Neuronal stem cell (in vitro differentiated cells): ENCODE data around the gene NOS1AP.

Source experiments
- DNase-seq: peaks from one replicate; pipeline ENCODE4 v3.0.0-alpha.2; 2013; ENCODE audit warnings: low spot score
- H2AFZ ChIP-seq: one replicate; pipeline ENCODE4 v1.6.1; 2013; ENCODE audit warnings: mild to moderate bottlenecking, low read length, inconsistent platforms
- H2AK5ac ChIP-seq: 2 replicates; pipeline ENCODE4 v1.6.1; 2013; ENCODE audit warnings: low read depth, mild to moderate bottlenecking, inconsistent platforms, low read length, moderate library complexity, mixed read lengths
- H2BK120ac ChIP-seq: 2 replicates; pipeline ENCODE4 v1.6.1; 2013; ENCODE audit warnings: low read depth, mild to moderate bottlenecking, inconsistent platforms, low read length, moderate library complexity, mixed read lengths
- H2BK12ac ChIP-seq: one replicate; pipeline ENCODE4 v1.6.1; 2013; ENCODE audit warnings: low read length, inconsistent platforms
- H2BK15ac ChIP-seq: 2 replicates; pipeline ENCODE4 v1.6.1; 2013; ENCODE audit warnings: mild to moderate bottlenecking, low read length, inconsistent platforms, mixed read lengths
- H2BK5ac ChIP-seq: one replicate; pipeline ENCODE4 v1.6.1; 2013; ENCODE audit warnings: inconsistent platforms, mild to moderate bottlenecking, low read length, moderate library complexity
- H3K14ac ChIP-seq: one replicate; pipeline ENCODE4 v1.6.1; 2013; ENCODE audit warnings: low read length, inconsistent platforms
- H3K18ac ChIP-seq: 2 replicates; pipeline ENCODE4 v1.6.1; 2013; ENCODE audit warnings: low read length, inconsistent platforms
- H3K23ac ChIP-seq: 2 replicates; pipeline ENCODE4 v1.6.1; 2013; ENCODE audit warnings: low read depth, mild to moderate bottlenecking, mixed read lengths, low read length, inconsistent platforms; ENCODE audit not compliant: poor library complexity
- H3K27ac ChIP-seq: replicated peaks from 3 replicates; pipeline ENCODE4 v1.5.1; 2013; ENCODE audit warnings: low read length, inconsistent platforms
- H3K27me3 ChIP-seq, 3 experiments: 2 replicates each; pipeline ENCODE4 v1.6.1; 2013; ENCODE audit warnings: low read length in 3 of 3, mild to moderate bottlenecking in 2 of 3, inconsistent platforms in 1 of 3, low read depth in 1 of 3, mixed read lengths in 1 of 3, moderate library complexity in 1 of 3; ENCODE audit not compliant: control insufficient read depth in 3 of 3, insufficient read depth in 3 of 3
- H3K36me3 ChIP-seq, 2 donors: replicated peaks in 1 of 2; 2 replicates each; pipeline ENCODE4 v1.6.1; 2013; ENCODE audit warnings: low read length in 2 of 2; ENCODE audit not compliant: control insufficient read depth in 2 of 2, insufficient read depth in 2 of 2
- H3K4ac ChIP-seq: 2 replicates; pipeline ENCODE4 v1.6.1; 2013; ENCODE audit warnings: inconsistent platforms, mild to moderate bottlenecking, low read length, moderate library complexity
- H3K4me1 ChIP-seq, 2 donors: 1 replicate in 1 of 2; 2 replicates in 1 of 2; pipeline ENCODE4 v1.6.1; 2013; ENCODE audit warnings: low read length in 2 of 2, low read depth in 1 of 2; ENCODE audit not compliant: control insufficient read depth in 2 of 2, insufficient read depth in 1 of 2
- H3K4me2 ChIP-seq: one replicate; pipeline ENCODE4 v1.6.1; 2013; ENCODE audit warnings: mild to moderate bottlenecking, low read length, inconsistent platforms; ENCODE audit not compliant: insufficient read depth, poor library complexity, severe bottlenecking
- H3K4me3 ChIP-seq, 2 donors: 2 replicates each; pipeline ENCODE4 v1.5.1; 2013; ENCODE audit warnings: low read length in 2 of 2, mild to moderate bottlenecking in 2 of 2, inconsistent platforms in 1 of 2, moderate library complexity in 1 of 2
- H3K79me1 ChIP-seq: one replicate; pipeline ENCODE4 v1.6.1; 2013; ENCODE audit warnings: low read depth, mild to moderate bottlenecking, inconsistent platforms, low read length, moderate library complexity
- H3K9ac ChIP-seq: one replicate; pipeline ENCODE4 v1.6.1; 2013; ENCODE audit warnings: mild to moderate bottlenecking, low read depth, low read length, inconsistent platforms; ENCODE audit not compliant: poor library complexity
- H3K9me3 ChIP-seq, 2 donors: replicated peaks in 1 of 2; 2 replicates each; pipeline versions ENCODE3 to v1.6.1; 2013; ENCODE audit warnings: low read length in 2 of 2, mild to moderate bottlenecking in 2 of 2, inconsistent platforms in 1 of 2, low read depth in 1 of 2, mixed read lengths in 1 of 2, moderate library complexity in 1 of 2; ENCODE audit not compliant: control insufficient read depth in 2 of 2, insufficient read depth in 1 of 2
- H4K8ac ChIP-seq: one replicate; pipeline ENCODE4 v1.6.1; 2013; ENCODE audit warnings: low read depth, mild to moderate bottlenecking, inconsistent platforms, low read length, moderate library complexity
- H4K91ac ChIP-seq: one replicate; pipeline ENCODE4 v1.6.1; 2013; ENCODE audit warnings: low read length, low read depth, mild to moderate bottlenecking, inconsistent platforms; ENCODE audit not compliant: poor library complexity
- WGBS, 2 donors: extraction: QIAGEN DNeasy Blood & Tissue Kit; methylation state at CpG; one replicate each; pipeline ENCODE4 v1.1.7; 2013; ENCODE audit warnings: missing lambda C conversion rate in 2 of 2, mixed read lengths in 1 of 2; ENCODE audit not compliant: insufficient read length in 2 of 2, insufficient replicate concordance in 1 of 2; ENCODE audit errors: extremely low coverage in 2 of 2; 5-methylcytosine and 5-hydroxymethylcytosine counted together

NOS1AP gene

DNA sequence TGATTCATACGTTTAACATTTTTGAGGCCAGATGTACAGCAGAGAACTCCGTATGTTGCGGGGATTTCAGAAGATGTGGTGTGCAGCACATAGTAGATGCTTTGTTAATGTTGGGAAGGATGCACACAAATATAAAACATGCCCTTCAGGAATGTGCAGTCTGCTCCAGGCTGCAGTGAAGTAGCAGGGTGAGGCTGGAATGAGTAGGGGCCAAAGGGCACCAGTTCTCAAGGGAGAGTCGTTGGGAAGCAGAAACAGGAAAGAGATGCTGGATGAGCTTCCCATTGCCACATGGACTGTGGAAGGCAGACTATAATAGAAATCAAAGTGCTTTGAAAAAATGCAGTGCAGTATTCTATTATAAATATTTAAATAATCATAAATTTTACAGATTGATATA is 126.9 kb downstream of the NOS1AP start:
- no peak overlapping the region for H2BK120ac ChIP-seq
- WGBS, 2 donors: no CpG with 5 or more reads among the region's 4 CpGs
- no peak overlapping the region for H3K9ac ChIP-seq
- no peak overlapping the region for H2BK15ac ChIP-seq
- no peak overlapping the region for H2AFZ ChIP-seq
- no peak overlapping the region for H3K4me3 ChIP-seq
- H3K9me3 ChIP-seq: no peaks in the 10 kb centered on the region
- no peaks in the 10 kb centered on the region for H3K27me3 ChIP-seq
- no peak overlapping the region for H3K27ac ChIP-seq
- no peak overlapping the region for H3K18ac ChIP-seq
- H3K36me3 ChIP-seq: no peaks in the 10 kb centered on the region
- no peaks in the 10 kb centered on the region for H3K79me1 ChIP-seq
- no peak overlapping the region for H2BK5ac ChIP-seq
- no peak overlapping the region for H4K8ac ChIP-seq
- H2AK5ac ChIP-seq: no peak overlapping the region
- H3K23ac ChIP-seq: no peak overlapping the region
- no peak overlapping the region for H3K4me2 ChIP-seq
- H2BK12ac ChIP-seq: no peak overlapping the region
- peaks cover 15 to 18% of the 10 kb centered on the region in 2 donors for H3K4me1 ChIP-seq
- no peak overlapping the region for H3K4ac ChIP-seq
- no peak overlapping the region for H4K91ac ChIP-seq
- H3K14ac ChIP-seq: no peak overlapping the region
- no peak for DNase-seq

DNA sequence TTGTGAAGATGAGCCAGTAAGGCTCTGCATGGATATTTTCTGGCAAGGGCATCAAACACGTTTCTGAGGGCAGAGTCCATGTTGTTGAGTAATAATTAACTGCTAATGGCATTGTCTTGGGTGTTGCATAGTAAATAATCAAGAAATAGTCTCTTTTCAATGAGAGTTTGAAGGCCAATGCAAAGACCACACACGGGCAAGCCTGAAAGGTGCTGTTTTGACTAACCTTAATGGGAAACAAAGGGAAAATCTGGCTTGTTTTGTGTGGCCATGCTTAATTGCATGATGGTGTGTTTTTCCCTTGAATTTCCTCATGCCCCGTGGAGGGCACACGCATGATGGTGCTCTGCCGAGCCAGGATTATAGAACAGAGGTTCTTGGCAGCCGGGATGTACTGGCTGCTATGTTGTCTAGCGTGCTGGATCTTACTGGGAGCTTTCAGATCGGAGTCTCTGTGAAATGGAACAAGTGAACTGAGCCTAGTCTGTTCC is 127.6 kb downstream of the NOS1AP start:
- Histone ChIP-seq H2AFZ (no peak overlapping the region), H4K91ac (no peak overlapping the region), H3K4me2 (no peak overlapping the region), H3K4me1 (peaks cover 15 to 16% of the 10 kb centered on the region in 2 donors), H3K9me3 (no peaks in the 10 kb centered on the region), H3K9ac (no peak overlapping the region), H3K4me3 (no peak overlapping the region), H4K8ac (no peak overlapping the region), H3K4ac (no peak overlapping the region), H3K79me1 (no peaks in the 10 kb centered on the region), H2BK15ac (no peak overlapping the region), H2BK120ac (no peak overlapping the region), H3K36me3 (no peaks in the 10 kb centered on the region), H3K27me3 (no peaks in the 10 kb centered on the region), H3K18ac (no peak overlapping the region), H3K23ac (no peak overlapping the region), H3K14ac (no peak overlapping the region), H2BK12ac (no peak overlapping the region), H2AK5ac (no peak overlapping the region), H3K27ac (no peak overlapping the region), H2BK5ac (no peak overlapping the region)
- WGBS, 2 donors: no CpG with 5 or more reads among the region's 8 CpGs
- no peak for DNase-seq

DNA sequence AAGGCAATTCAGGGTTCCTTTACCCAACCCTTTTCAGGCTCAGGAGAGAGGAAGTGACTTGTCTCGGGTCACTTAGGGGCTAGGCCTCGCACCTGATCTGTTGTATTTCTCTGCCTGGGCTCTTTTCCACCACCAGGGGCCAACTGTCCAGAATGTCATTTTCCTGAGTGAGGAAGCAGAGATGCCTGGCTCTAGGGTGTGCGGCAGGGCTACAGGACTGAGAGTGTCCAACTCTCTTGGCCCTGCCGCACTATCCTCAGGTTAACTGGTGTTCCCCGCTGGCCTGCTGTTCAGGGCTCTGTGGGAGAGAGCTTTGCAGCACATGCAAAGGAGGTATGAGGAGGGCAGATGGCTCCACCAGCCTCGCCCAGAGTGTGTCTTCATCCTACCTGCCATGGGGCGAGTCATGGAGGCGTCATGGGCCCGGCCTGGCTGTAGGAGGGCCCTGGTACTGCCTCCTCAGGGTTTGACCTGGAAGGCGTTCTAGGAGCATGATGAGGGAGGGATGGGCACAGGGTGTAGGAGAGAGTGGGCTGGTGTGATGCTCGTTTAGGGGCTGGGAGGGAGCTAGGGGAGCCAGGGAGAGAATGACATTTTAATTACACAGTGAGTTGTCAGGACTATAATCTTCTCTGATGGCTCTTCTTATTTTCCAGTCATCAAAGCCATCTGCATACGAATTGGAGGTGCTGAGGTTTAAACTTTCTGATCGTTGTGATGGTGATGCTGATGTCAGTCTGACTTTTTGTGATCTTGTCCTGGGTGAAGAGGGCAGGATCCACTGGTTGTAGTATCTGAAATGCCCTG is 128.3 kb downstream of the NOS1AP start:
- no peaks in the 10 kb centered on the region for H3K27me3 ChIP-seq
- peak overlapping the region; percentile 45 for H3K9ac ChIP-seq
- H3K27ac ChIP-seq: no peak overlapping the region
- peak overlapping the region; percentile 56 for H2AK5ac ChIP-seq
- peaks cover 15% of the 10 kb centered on the region in 2 donors for H3K4me1 ChIP-seq
- peak overlapping the region; percentile 44 for H3K18ac ChIP-seq
- H3K4me3 ChIP-seq: no peak overlapping the region
- no peak overlapping the region for H3K23ac ChIP-seq
- no peaks in the 10 kb centered on the region for H3K9me3 ChIP-seq
- no peak overlapping the region for H3K4ac ChIP-seq
- H4K91ac ChIP-seq: no peak overlapping the region
- no CpG with 5 or more reads among the region's 13 CpGs for WGBS, 2 donors
- no peak overlapping the region for H2BK12ac ChIP-seq
- no peak overlapping the region for H2BK120ac ChIP-seq
- peak overlapping the region; percentile 14 for H2BK15ac ChIP-seq
- no peak overlapping the region for H3K14ac ChIP-seq
- H3K36me3 ChIP-seq: no peaks in the 10 kb centered on the region
- H3K79me1 ChIP-seq: no peaks in the 10 kb centered on the region
- DNase-seq: no peak
- no peak overlapping the region for H2AFZ ChIP-seq
- no peak overlapping the region for H4K8ac ChIP-seq
- no peak overlapping the region for H2BK5ac ChIP-seq
- H3K4me2 ChIP-seq: no peak overlapping the region

DNA sequence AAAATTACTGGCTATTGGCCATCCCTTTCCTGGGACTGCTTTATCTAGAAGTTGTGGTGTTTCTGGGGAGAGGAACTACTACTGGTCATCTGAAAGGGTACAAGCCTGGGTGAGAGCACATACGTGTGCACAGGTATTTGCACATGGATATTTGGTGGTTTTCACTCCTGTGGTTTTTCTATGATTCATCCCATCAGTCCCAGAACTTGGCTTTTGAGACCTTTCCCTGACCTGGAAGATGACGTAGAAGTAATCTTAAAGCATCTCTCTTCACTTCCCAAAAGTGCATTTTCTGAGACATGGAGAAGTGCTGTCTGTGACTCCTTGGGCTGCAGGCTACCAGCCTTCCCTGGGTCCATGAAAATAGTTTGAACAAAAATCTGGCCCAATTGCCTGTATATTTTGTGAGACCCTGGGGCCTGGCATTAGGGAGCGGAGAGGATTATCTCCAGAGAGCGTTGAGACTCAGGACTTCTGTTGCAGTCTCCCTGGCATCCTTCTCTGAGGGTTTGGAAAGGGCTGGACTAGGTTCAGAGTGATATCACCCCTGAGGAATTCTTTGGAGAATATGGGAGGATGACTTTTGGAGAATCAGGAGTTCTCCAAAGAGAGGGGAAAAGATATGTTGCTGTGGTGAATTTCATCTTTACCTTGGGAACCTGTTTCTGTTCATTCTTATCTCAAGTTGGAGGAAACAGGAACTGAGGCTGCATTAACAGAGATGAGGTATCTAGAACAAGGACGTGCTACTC is 130.8 kb downstream of the NOS1AP start:
- DNase-seq: no peak
- no peak overlapping the region for H2BK12ac ChIP-seq
- no peak overlapping the region for H3K4me3 ChIP-seq
- no peaks in the 10 kb centered on the region for H3K27me3 ChIP-seq
- H3K9me3 ChIP-seq: no peaks in the 10 kb centered on the region
- H3K36me3 ChIP-seq: no peaks in the 10 kb centered on the region
- peaks cover 8 to 10% of the 10 kb centered on the region in 2 donors for H3K4me1 ChIP-seq
- no peak overlapping the region for H2AFZ ChIP-seq
- no peak overlapping the region for H3K4me2 ChIP-seq
- H3K27ac ChIP-seq: no peak overlapping the region
- no CpG with 5 or more reads among the region's 5 CpGs for WGBS, 2 donors
- H2BK5ac ChIP-seq: no peak overlapping the region
- no peak overlapping the region for H3K4ac ChIP-seq
- H4K91ac ChIP-seq: no peak overlapping the region
- H2AK5ac ChIP-seq: no peak overlapping the region
- no peak overlapping the region for H3K18ac ChIP-seq
- H3K23ac ChIP-seq: no peak overlapping the region
- H4K8ac ChIP-seq: no peak overlapping the region
- H2BK120ac ChIP-seq: no peak overlapping the region
- H3K9ac ChIP-seq: no peak overlapping the region
- no peak overlapping the region for H3K14ac ChIP-seq
- no peak overlapping the region for H2BK15ac ChIP-seq
- no peaks in the 10 kb centered on the region for H3K79me1 ChIP-seq
